Tibial nerve (tissue), 3 donors: ENCODE results near the gene EIF2S1.

Experiments used
- EP300 ChIP-seq, 2 donors: sonication (generic); formaldehyde crosslinking; IDR thresholded peaks; one replicate each; pipeline ENCODE4 v1.6.1; 2017; ENCODE audit warnings: antibody characterized with exemption in 2 of 2, mild to moderate bottlenecking in 1 of 2
- POLR2A ChIP-seq, 2 donors: fragments of 450-650 bp; IDR thresholded peaks; one replicate each; pipeline ENCODE4 v1.6.1; 2017; ENCODE audit warnings: antibody characterized with exemption in 2 of 2, mild to moderate bottlenecking in 2 of 2, moderate library complexity in 2 of 2

- TF ChIP-seq POLR2A (IDR thresholded peaks at IDR 0.05) (peak; percentile 25 to 48), EP300 (IDR thresholded peaks at IDR 0.05) (peak; percentile 62 to 91)
Measured at GRCh38 chr14:67359775-67360469, at the start of gene EIF2S1, which contains the start of gene ATP6V1D.
